HCT116 (cell line): Measurements from ENCODE around the gene FRK. TPM values are rescaled to one million over a fixed set of nuclear protein-coding genes. Genes with fewer than 3 reads are reported as not detected.
"Not testable (repeated sequence)": the region's sequence is repeated elsewhere in the genome, so short reads cannot be mapped to it uniquely, and the experiment has no call there.

Source experiments
- ATAC-seq: fragments of 200-7000 bp; cut with Tn5 transposase; 2 replicates; pipeline ENCODE4 v1.9.1; 2020; ENCODE audit warnings: mild to moderate bottlenecking, moderate library complexity
- BruUV-seq: library from RNA; stranded (reverse); fragments of 400-500 nt; replicated peaks from 2 replicates; lab custom pipeline; 2021; lab: Mats Ljungman, UMichigan
- CTCF ChIA-PET: fragments of 300-600 bp; sonication (Branson Sonifier 250); formaldehyde crosslinking; loops from one replicate; lab custom pipeline; 2021; ENCODE audit warnings: antibody characterized with exemption; lab: Charles Lee
- POLR2A ChIA-PET: fragments of 300-600, 350-600 bp; sonication (Branson Sonifier 250); formaldehyde crosslinking; loops from one replicate; lab custom pipeline; 2021; ENCODE audit warnings: antibody characterized with exemption; lab: Charles Lee
- RAD21 ChIA-PET, 2 experiments: fragments of 300-600 bp; sonication (Branson Sonifier 250); formaldehyde crosslinking; loops; one replicate each; lab custom pipeline; 2023; ENCODE audit warnings: low total read pairs in 2 of 2; ENCODE audit not compliant: uncharacterized antibody in 2 of 2, unreplicated experiment in 2 of 2, low non-redundant PET in 1 of 2; lab: Charles Lee
- DNase-seq: peaks from one replicate; pipeline ENCODE4 v3.0.0-alpha.2; 2010; ENCODE audit warnings: low read depth, low spot score
- H2AFZ ChIP-seq: fragments of 200-600 bp; shearing (Covaris generic), sonication (generic); 2 replicates; pipeline ENCODE4 v1.6.1; 2017; ENCODE audit warnings: low read depth, mixed run types, mixed read lengths, antibody characterized with exemption, low read length; ENCODE audit not compliant: poor library complexity, severe bottlenecking
- H3K27ac ChIP-seq: 2 replicates; pipeline ENCODE4 v1.5.1; 2012; ENCODE audit warnings: low read depth, low read length
- H3K27me3 ChIP-seq: fragments of 200-600 bp; sonication (generic); 2 replicates; pipeline ENCODE4 v1.6.1; 2016; ENCODE audit warnings: mixed run types, low read length, mixed read lengths; ENCODE audit not compliant: insufficient read depth
- H3K36me3 ChIP-seq, 2 experiments: fragments of 200-500 bp in 1 of 2; fragments of 200-600 bp in 1 of 2; sonication (Bioruptor generic) in 1 of 2; sonication (generic) in 1 of 2; 2 replicates each; pipeline versions ENCODE4 v1.5.1 to v1.6.1; 2014 to 2016; ENCODE audit warnings: low read length in 2 of 2, inconsistent platforms in 1 of 2, mixed read lengths in 1 of 2, mixed run types in 1 of 2; ENCODE audit not compliant: insufficient read depth in 2 of 2, control insufficient read depth in 1 of 2
- H3K4me1 ChIP-seq, 2 experiments: fragments of 200-600 bp in 1 of 2; sonication (generic) in 1 of 2; 2 replicates each; pipeline versions ENCODE4 v1.5.1 to v1.6.1; 2012 to 2017; ENCODE audit warnings: low read length in 2 of 2, inconsistent platforms in 1 of 2, mild to moderate bottlenecking in 1 of 2, mixed read lengths in 1 of 2, mixed run types in 1 of 2, moderate library complexity in 1 of 2; ENCODE audit not compliant: insufficient read depth in 2 of 2, control insufficient read depth in 1 of 2
- H3K4me2 ChIP-seq: fragments of 200-600 bp; sonication (generic); 2 replicates; pipeline ENCODE4 v1.6.1; 2017; ENCODE audit warnings: mixed run types, low read length, mixed read lengths
- H3K4me3 ChIP-seq, 2 experiments: fragments of 200-600 bp in 1 of 2; sonication (generic) in 1 of 2; replicated peaks in 1 of 2; 2 replicates each; pipeline ENCODE4 v1.5.1; 2011 to 2016; ENCODE audit warnings: low read length in 2 of 2, control low read depth in 1 of 2, low read depth in 1 of 2, mild to moderate bottlenecking in 1 of 2, mixed read lengths in 1 of 2, mixed run types in 1 of 2
- H3K79me2 ChIP-seq: fragments of 200-600 bp; sonication (generic); 2 replicates; pipeline ENCODE4 v1.6.1; 2017; ENCODE audit warnings: mild to moderate bottlenecking, mixed run types, low read length, moderate library complexity, mixed read lengths; ENCODE audit not compliant: insufficient read depth
- H3K9ac ChIP-seq: fragments of 200-600 bp; sonication (generic); 2 replicates; pipeline ENCODE4 v1.6.1; 2016; ENCODE audit warnings: low read length, mixed read lengths
- H3K9me2 ChIP-seq: fragments of 200-600 bp; sonication (generic), shearing (Covaris generic); 2 replicates; pipeline ENCODE4 v1.6.1; 2017; ENCODE audit warnings: mixed run types, mild to moderate bottlenecking, moderate library complexity; ENCODE audit not compliant: insufficient read depth
- H3K9me3 ChIP-seq, 2 experiments: fragments of 200-500 bp in 1 of 2; fragments of 200-600 bp in 1 of 2; sonication (Bioruptor generic) in 1 of 2; sonication (generic) in 1 of 2; 2 replicates each; pipeline ENCODE4 v1.6.1; 2014 to 2017; ENCODE audit warnings: low read length in 2 of 2, mixed read lengths in 2 of 2, inconsistent platforms in 1 of 2, low read depth in 1 of 2, mild to moderate bottlenecking in 1 of 2, mixed run types in 1 of 2, moderate library complexity in 1 of 2; ENCODE audit not compliant: control insufficient read depth in 1 of 2, insufficient read depth in 1 of 2
- H4K20me1 ChIP-seq: fragments of 200-600 bp; sonication (generic), shearing (Covaris generic); 2 replicates; pipeline ENCODE4 v1.6.1; 2017; ENCODE audit warnings: mixed run types, mild to moderate bottlenecking, moderate library complexity; ENCODE audit not compliant: insufficient read depth
- ATF3 ChIP-seq: IDR thresholded peaks from 2 replicates; pipeline ENCODE4 v1.6.1; 2012
- CBX3 ChIP-seq: IDR thresholded peaks from 2 replicates; pipeline ENCODE4 v1.6.1; 2012; ENCODE audit warnings: low read depth
- CEBPB ChIP-seq: IDR thresholded peaks from 2 replicates; pipeline ENCODE4 v1.6.1; 2012; ENCODE audit warnings: low read depth
- CTCF ChIP-seq, 3 experiments: fragments of 200-600 bp in 1 of 3; sonication (generic) in 1 of 3; IDR thresholded peaks in 2 of 3; conservative IDR thresholded peaks in 1 of 3; 2 replicates each; pipeline ENCODE4 v1.5.1; 2012 to 2017; ENCODE audit warnings: low read depth in 2 of 3, low read length in 2 of 3, antibody characterized with exemption in 1 of 3, borderline replicate concordance in 1 of 3, control low read depth in 1 of 3, mild to moderate bottlenecking in 1 of 3, mixed read lengths in 1 of 3, mixed run types in 1 of 3, moderate library complexity in 1 of 3; ENCODE audit not compliant: insufficient read depth in 1 of 3
- ELF1 ChIP-seq: IDR thresholded peaks from 2 replicates; pipeline ENCODE4 v1.6.1; 2012; ENCODE audit warnings: low read depth, borderline replicate concordance
- EZH2 ChIP-seq: fragments of 200-600 bp; sonication (generic); IDR thresholded peaks from 2 replicates; pipeline ENCODE4 v1.6.1; 2017; ENCODE audit warnings: antibody characterized with exemption, mixed run types
- POLR2AphosphoS5 ChIP-seq: IDR thresholded peaks from 2 replicates; pipeline ENCODE4 v1.6.1; 2011; ENCODE audit warnings: mild to moderate bottlenecking, low read depth, low read length, moderate library complexity
- SIN3A ChIP-seq: IDR thresholded peaks from 2 replicates; pipeline ENCODE4 v1.6.1; 2012; ENCODE audit warnings: low read depth
- SP1 ChIP-seq: IDR thresholded peaks from 2 replicates; pipeline ENCODE4 v1.6.1; 2012; ENCODE audit warnings: low read depth
- SRF ChIP-seq: IDR thresholded peaks from 2 replicates; pipeline ENCODE4 v1.6.1; 2012; ENCODE audit warnings: low read depth
- ZFX ChIP-seq: fragments of 450-650 bp; IDR thresholded peaks from 2 replicates; pipeline ENCODE4 v1.6.1; 2017
- intact Hi-C: fragments of 100-400 bp; cut with micrococcal nuclease; formaldehyde crosslinking; loops from 2 replicates; pipeline ENCODE4 v1.10.0; 2022
- total RNA-seq: library from RNA; stranded (reverse); gene quantifications from one replicate; pipeline ENCODE4 v1.2.1, GENCODE V29; 2021; ENCODE audit not compliant: unreplicated experiment

FRK gene
- total RNA-seq, 1 experiment from 2014 or later = 3.7 TPM

GRCh38 chr6:115960286-115960685, 100.4 kb downstream of the FRK start:
- POLR2A ChIA-PET, CTCF ChIA-PET, H3K27ac ChIP-seq, H3K79me2 ChIP-seq, H2AFZ ChIP-seq, RAD21 ChIA-PET, H3K9ac ChIP-seq, H3K9me2 ChIP-seq, H3K27me3 ChIP-seq, DNase-seq, BruUV-seq, ATAC-seq, H4K20me1 ChIP-seq, intact Hi-C loops, H3K4me2 ChIP-seq, H3K36me3 ChIP-seq, H3K4me1 ChIP-seq, H3K4me3 ChIP-seq, H3K9me3 ChIP-seq: not testable (repeated sequence)

- ChIA-PET POLR2A (no interaction called here), RAD21 (no interaction called here), CTCF (no interaction called here)
- Histone ChIP-seq H3K27ac (no peak overlapping the region), H2AFZ (no peak overlapping the region), H3K9ac (no peak overlapping the region), H3K79me2 (no peaks in the 10 kb centered on the region), H3K27me3 (no peaks in the 10 kb centered on the region), H3K9me3 (no peaks in the 10 kb centered on the region), H4K20me1 (no peaks in the 10 kb centered on the region), H3K9me2 (no peaks in the 10 kb centered on the region), H3K36me3 (no peaks in the 10 kb centered on the region), H3K4me3 (no peak overlapping the region), H3K4me1 (peaks cover 0 to 7% of the 10 kb centered on the region in 2 experiments; a peak in 1 of 4 replicates), H3K4me2 (peak overlapping the region; percentile 56; the same call in 1 of the 2 replicates)
- no peak for DNase-seq
- no peak for TF ChIP-seq POLR2AphosphoS5
- no peak for TF ChIP-seq ZFX
- no peak for TF ChIP-seq SIN3A
- no peak for TF ChIP-seq EZH2
- TF ChIP-seq ATF3 = no peak
- no peak for TF ChIP-seq SRF
- no peak for TF ChIP-seq CEBPB
- no peak for TF ChIP-seq CTCF (IDR thresholded peaks at IDR 0.05 in 2 of 3, conservative IDR thresholded peaks at IDR 0.05 in 1 of 3; ENCODE audit: borderline replicate concordance in 1 of 3, insufficient read depth in 1 of 3, low read depth in 2 of 3, low read length in 2 of 3)
- no peak for TF ChIP-seq CBX3
- TF ChIP-seq ELF1 = no peak
- TF ChIP-seq SP1 = no peak
- ATAC-seq = no peak
- no TSS peak for BruUV-seq
- intact Hi-C loops = no loop called here
These were observed 101.7 kb downstream of the FRK start for GRCh38 chr6:115958958-115959357.
